Endothelial cell (in vitro differentiated cells): Measurements from ENCODE around the gene PARD3B. TPM values are rescaled to one million over a fixed set of nuclear protein-coding genes. Genes with fewer than 3 reads are reported as not detected.

Experiments used
- DNase-seq: peaks from one replicate; pipeline ENCODE4 v3.0.0; 2021; ENCODE audit warnings: low spot score
- H3K27ac Mint-ChIP-seq: one replicate; pipeline ENCODE4 v1.8.0; 2021; ENCODE audit warnings: mixed read lengths, inconsistent platforms; ENCODE audit not compliant: unreplicated experiment
- H3K27me3 Mint-ChIP-seq: one replicate; pipeline ENCODE4 v1.8.0; 2021; ENCODE audit warnings: mild to moderate bottlenecking, moderate library complexity, mixed read lengths, inconsistent platforms; ENCODE audit not compliant: unreplicated experiment
- H3K36me3 Mint-ChIP-seq: one replicate; pipeline ENCODE4 v1.8.0; 2021; ENCODE audit warnings: mild to moderate bottlenecking, low read depth, mixed read lengths, inconsistent platforms; ENCODE audit not compliant: unreplicated experiment
- H3K4me1 Mint-ChIP-seq: one replicate; pipeline ENCODE4 v1.8.0; 2021; ENCODE audit warnings: mild to moderate bottlenecking, mixed read lengths, inconsistent platforms; ENCODE audit not compliant: unreplicated experiment
- H3K4me3 Mint-ChIP-seq: one replicate; pipeline ENCODE4 v1.8.0; 2021; ENCODE audit warnings: mild to moderate bottlenecking, mixed read lengths, inconsistent platforms; ENCODE audit not compliant: unreplicated experiment
- H3K9me3 Mint-ChIP-seq: one replicate; pipeline ENCODE4 v1.8.0; 2021; ENCODE audit warnings: mixed read lengths, inconsistent platforms; ENCODE audit not compliant: unreplicated experiment
- total RNA-seq: library from RNA; stranded (reverse); fragmentation: NEBNext Ultra II Directional; extraction: Animal tissue kit (Norgen Biotek cat#: 25700); gene quantifications from one replicate; pipeline ENCODE4 v1.2.1, GENCODE V29; 2021; ENCODE audit not compliant: unreplicated experiment
- TF ChIP-seq, protein P1 (sequence below): fragments of 200-600 bp; sonication (generic); IDR thresholded peaks from one replicate; pipeline ENCODE4 v1.5.0; 2021; ENCODE audit warnings: antibody characterized with exemption; ENCODE audit not compliant: unreplicated experiment

PARD3B gene
- total RNA-seq, 1 donor from 2014 or later, result 17.4 TPM

DNA sequence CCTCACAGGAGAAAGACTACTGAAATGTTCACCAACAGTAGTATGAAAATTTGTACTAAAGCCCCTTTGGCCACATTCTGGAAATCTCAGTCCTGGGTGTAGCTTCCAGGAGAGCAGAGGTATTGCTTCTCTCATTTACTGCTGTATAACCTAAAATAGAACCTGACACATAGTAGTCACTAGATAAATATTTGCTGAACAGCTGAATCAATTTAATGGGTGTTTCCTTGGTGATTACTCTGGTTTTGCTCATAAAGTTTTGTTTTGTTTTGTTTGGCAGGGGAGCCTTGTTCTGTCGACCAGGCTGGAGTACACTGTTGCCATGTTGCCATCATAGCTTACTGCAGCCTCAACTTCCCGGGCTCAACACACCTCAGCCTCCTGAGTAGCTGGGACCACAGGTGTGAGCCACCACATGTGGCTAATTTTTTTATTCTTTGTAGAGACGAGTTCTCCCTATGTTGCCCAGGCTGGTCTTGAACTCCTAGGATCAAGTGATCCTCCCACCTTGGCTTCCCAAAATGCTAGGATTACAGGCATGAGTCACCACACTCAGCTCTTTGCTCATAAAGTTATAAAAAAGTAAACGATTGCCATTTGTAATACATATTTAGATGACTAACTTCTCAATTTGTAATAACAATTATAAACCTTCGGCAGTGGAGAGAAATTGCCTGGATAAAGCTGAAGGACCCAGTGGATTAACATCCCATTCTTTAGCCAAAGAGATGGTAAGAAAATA is 11.5 kb upstream of the PARD3B start:
- H3K4me3 Mint-ChIP-seq, result no peak overlapping the region
- no peak for DNase-seq

DNA sequence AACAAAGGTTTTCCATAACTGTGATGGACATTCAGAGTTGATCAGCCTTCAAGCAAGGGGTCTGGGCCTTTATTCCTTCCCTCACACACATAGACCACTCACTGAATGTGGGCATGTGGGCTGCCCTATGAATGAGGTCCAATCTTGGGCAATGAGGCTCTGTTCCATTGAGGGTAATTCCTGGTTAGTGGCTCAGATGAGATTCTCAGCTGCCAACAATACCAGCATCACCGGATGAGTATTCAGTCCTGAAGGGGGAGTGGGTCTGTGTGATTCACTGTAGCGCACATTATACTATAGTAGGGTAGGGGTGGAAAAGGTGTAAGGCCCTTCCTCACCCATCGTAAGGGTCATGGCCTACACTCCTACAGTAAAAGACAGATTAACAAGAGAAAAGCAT is 9.9 kb upstream of the PARD3B start:
- TF ChIP-seq, protein P1, sequence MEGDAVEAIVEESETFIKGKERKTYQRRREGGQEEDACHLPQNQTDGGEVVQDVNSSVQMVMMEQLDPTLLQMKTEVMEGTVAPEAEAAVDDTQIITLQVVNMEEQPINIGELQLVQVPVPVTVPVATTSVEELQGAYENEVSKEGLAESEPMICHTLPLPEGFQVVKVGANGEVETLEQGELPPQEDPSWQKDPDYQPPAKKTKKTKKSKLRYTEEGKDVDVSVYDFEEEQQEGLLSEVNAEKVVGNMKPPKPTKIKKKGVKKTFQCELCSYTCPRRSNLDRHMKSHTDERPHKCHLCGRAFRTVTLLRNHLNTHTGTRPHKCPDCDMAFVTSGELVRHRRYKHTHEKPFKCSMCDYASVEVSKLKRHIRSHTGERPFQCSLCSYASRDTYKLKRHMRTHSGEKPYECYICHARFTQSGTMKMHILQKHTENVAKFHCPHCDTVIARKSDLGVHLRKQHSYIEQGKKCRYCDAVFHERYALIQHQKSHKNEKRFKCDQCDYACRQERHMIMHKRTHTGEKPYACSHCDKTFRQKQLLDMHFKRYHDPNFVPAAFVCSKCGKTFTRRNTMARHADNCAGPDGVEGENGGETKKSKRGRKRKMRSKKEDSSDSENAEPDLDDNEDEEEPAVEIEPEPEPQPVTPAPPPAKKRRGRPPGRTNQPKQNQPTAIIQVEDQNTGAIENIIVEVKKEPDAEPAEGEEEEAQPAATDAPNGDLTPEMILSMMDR, result no peak
- H3K4me1 Mint-ChIP-seq, result peaks cover 3% of the 10 kb centered on the region
- H3K27me3 Mint-ChIP-seq, result peaks cover 2% of the 10 kb centered on the region
- no peaks in the 10 kb centered on the region for H3K9me3 Mint-ChIP-seq
- no peak for DNase-seq
- no peak overlapping the region for H3K27ac Mint-ChIP-seq
- H3K36me3 Mint-ChIP-seq, result no peaks in the 10 kb centered on the region
- H3K4me3 Mint-ChIP-seq, result no peak overlapping the region

More for the DNA sequence above, 11.5 kb upstream of the PARD3B start:
- Mint-ChIP-seq H3K9me3 (no peaks in the 10 kb centered on the region), H3K36me3 (no peaks in the 10 kb centered on the region), H3K27me3 (peaks cover 2% of the 10 kb centered on the region), H3K4me1 (peaks cover 3% of the 10 kb centered on the region), H3K27ac (no peak overlapping the region)
- TF ChIP-seq, protein P1, result no peak

DNA sequence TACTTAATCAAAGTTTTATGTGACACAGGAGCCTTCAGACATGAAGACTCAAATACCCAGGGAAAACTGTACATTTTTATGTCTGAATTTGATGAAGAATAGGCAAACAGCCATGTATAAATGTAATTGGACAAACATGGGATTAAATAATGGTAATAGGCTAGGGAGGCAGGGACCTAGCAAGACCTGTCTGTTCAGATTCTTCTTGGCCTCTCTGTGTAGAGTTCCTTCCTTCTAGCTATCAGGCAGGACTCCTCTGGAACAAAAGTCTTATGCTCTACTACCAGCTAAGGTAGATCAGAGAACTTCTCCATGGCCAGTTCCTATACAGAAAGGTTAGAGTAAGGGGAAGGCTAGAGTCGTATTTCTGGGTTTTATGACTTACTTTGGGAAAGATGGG is 9.5 kb upstream of the PARD3B start:
- H3K4me1 Mint-ChIP-seq, result peaks cover 3% of the 10 kb centered on the region
- H3K4me3 Mint-ChIP-seq, result no peak overlapping the region
- H3K27me3 Mint-ChIP-seq, result no peaks in the 10 kb centered on the region
- no peaks in the 10 kb centered on the region for H3K9me3 Mint-ChIP-seq
- H3K27ac Mint-ChIP-seq, result no peak overlapping the region
- TF ChIP-seq, protein P1, result no peak
- DNase-seq, result no peak
- no peaks in the 10 kb centered on the region for H3K36me3 Mint-ChIP-seq

DNA sequence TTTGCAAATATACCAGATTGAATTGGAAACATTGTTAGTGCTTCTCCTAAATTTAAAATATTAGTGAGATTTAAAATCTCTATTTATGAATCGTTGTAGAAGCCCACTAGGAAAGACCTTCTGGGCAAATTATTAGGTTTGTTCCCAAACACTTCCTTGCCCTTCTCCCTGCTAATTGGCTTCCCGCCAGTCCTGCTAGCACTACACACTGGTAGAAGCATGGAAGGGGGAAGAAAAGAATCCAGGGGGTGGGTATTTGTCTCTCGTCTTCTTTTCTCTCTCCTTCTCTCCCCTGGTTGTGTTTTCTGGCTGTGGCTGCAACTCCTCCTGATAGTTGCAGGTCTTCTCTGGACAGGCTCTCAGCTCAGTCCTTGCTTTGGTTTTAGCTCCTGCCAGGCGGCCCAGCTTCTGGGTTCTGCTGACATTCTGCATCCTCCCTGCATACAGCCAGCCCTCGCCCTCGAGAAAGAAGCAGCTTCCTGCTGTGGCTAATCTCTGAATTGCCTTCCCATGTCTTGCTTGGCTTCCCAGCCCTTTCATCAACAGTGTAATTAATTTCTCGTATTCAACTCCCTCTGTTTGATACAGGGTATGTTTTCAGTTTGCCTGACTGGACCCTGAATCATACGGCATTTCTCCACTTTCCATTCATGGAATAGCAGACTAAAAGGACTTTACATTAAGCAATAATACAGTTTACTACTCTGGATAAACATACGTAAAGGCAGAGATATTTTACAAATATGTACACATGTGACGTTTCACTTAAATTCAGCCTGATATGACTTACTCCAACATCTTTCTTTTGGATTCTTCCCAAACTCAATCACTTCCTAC is 6.9 kb upstream of the PARD3B start:
- H3K4me3 Mint-ChIP-seq, result no peak overlapping the region
- peaks cover 3% of the 10 kb centered on the region for H3K4me1 Mint-ChIP-seq
- H3K27me3 Mint-ChIP-seq, result no peaks in the 10 kb centered on the region
- DNase-seq, result peak; percentile 40
- no peaks in the 10 kb centered on the region for H3K9me3 Mint-ChIP-seq
- TF ChIP-seq, protein P1, result no peak
- H3K27ac Mint-ChIP-seq, result no peak overlapping the region
- H3K36me3 Mint-ChIP-seq, result no peaks in the 10 kb centered on the region

DNA sequence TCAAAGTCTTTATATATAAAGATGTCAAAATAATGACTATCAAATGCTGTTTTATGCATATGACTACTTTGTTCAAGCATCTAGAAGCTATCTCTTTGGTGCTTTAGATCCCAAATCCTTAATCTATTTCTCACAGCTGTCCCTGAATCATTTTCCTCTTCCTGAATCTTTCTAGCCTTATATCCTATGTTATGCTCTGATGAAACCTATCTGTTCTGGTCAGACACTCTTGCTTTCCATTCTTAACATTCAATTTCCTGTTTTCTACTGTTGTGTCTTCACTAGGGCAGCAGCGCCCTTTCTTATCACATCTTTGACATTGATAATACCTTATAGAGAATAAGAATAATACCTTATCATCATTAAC is 6.3 kb upstream of the PARD3B start:
- TF ChIP-seq, protein P1, result no peak
- DNase-seq, result no peak
- peaks cover 3% of the 10 kb centered on the region for H3K4me1 Mint-ChIP-seq
- no peaks in the 10 kb centered on the region for H3K9me3 Mint-ChIP-seq
- no peaks in the 10 kb centered on the region for H3K27me3 Mint-ChIP-seq
- H3K4me3 Mint-ChIP-seq, result no peak overlapping the region
- no peaks in the 10 kb centered on the region for H3K36me3 Mint-ChIP-seq
- no peak overlapping the region for H3K27ac Mint-ChIP-seq
